BJ (cell line): ENCODE data around the gene TTBK1. TPM values are rescaled to one million over a fixed set of nuclear protein-coding genes. Genes with fewer than 3 reads are reported as not detected.

Experiments
- CTCF ChIA-PET: fragments of 350-600 bp; formaldehyde crosslinking; extraction: SDS; loops from one replicate; lab custom pipeline; 2021; ENCODE audit warnings: antibody characterized with exemption, inconsistent platforms; lab: Yijun Ruan, JAX
- POLR2A ChIA-PET: fragments of 300-600 bp; sonication (Branson Sonifier 250); formaldehyde crosslinking; extraction: SDS; loops from one replicate; lab custom pipeline; 2021; ENCODE audit warnings: antibody characterized with exemption; lab: Charles Lee
- DNase-seq: peaks from one replicate; pipeline ENCODE4 v3.0.0-alpha.2; 2011; ENCODE audit warnings: low read depth
- H3K27me3 ChIP-seq: 2 replicates; pipeline ENCODE4 v1.6.0; 2011; ENCODE audit warnings: low read length; ENCODE audit not compliant: control insufficient read depth, insufficient read depth
- H3K36me3 ChIP-seq: 2 replicates; pipeline ENCODE4 v1.5.1; 2011; ENCODE audit warnings: low read length; ENCODE audit not compliant: control insufficient read depth, insufficient read depth
- H3K4me3 ChIP-seq: 2 replicates; pipeline ENCODE4 v1.5.1; 2011; ENCODE audit warnings: low read depth, mild to moderate bottlenecking, control low read depth, low read length
- polyA plus RNA-seq: library from polyadenylated mRNA; depleted of rRNA; stranded (reverse); fragments of >200 nt; gene quantifications from 2 replicates; pipeline ENCODE4 v1.2.3, GENCODE V29; 2011
- TF ChIP-seq, protein P1 (sequence below): IDR thresholded peaks from 2 replicates; pipeline ENCODE4 v1.5.1; 2011; ENCODE audit warnings: low read depth, mild to moderate bottlenecking, control low read depth, inconsistent platforms, low read length, moderate library complexity; ENCODE audit not compliant: insufficient read depth

Gene TTBK1
- polyA plus RNA-seq, 1 experiment = not detected

GRCh38 chr6:43310624-43311023 lies 67.3 kb downstream of the TTBK1 start:
- Histone ChIP-seq H3K4me3 (no peak overlapping the region), H3K36me3 (no peaks in the 10 kb centered on the region), H3K27me3 (peaks cover 7% of the 10 kb centered on the region)
- DNase-seq = no peak
- POLR2A ChIA-PET = no interaction called here
- CTCF ChIA-PET = no interaction called here
- TF ChIP-seq, protein P1, sequence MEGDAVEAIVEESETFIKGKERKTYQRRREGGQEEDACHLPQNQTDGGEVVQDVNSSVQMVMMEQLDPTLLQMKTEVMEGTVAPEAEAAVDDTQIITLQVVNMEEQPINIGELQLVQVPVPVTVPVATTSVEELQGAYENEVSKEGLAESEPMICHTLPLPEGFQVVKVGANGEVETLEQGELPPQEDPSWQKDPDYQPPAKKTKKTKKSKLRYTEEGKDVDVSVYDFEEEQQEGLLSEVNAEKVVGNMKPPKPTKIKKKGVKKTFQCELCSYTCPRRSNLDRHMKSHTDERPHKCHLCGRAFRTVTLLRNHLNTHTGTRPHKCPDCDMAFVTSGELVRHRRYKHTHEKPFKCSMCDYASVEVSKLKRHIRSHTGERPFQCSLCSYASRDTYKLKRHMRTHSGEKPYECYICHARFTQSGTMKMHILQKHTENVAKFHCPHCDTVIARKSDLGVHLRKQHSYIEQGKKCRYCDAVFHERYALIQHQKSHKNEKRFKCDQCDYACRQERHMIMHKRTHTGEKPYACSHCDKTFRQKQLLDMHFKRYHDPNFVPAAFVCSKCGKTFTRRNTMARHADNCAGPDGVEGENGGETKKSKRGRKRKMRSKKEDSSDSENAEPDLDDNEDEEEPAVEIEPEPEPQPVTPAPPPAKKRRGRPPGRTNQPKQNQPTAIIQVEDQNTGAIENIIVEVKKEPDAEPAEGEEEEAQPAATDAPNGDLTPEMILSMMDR = no peak

DNA sequence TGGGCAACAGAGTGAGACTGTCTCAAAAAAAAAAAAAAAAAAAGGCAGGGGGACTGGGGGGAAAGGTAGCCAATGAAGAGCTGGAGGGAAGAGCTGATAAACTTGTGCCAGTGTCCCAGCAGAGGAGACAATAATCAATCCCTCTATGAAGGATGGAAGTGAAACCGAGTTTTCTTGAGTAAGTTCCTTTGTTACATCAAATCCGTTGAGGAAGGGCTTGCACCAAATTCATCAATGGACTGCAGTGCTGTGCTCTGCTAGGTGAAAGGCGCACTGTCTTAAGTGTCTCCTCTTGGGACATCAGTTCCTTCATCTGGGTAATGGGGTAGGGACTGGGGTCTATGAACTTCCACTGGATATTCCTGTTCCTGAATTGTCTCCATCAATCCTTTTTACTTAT lies 68.4 kb downstream of the TTBK1 start:
- Histone ChIP-seq H3K27me3 (peaks cover 7% of the 10 kb centered on the region), H3K4me3 (no peak overlapping the region), H3K36me3 (no peaks in the 10 kb centered on the region)
- POLR2A ChIA-PET = no interaction called here
- CTCF ChIA-PET = no interaction called here
- TF ChIP-seq, protein P1 = no peak
- DNase-seq = no peak

DNA sequence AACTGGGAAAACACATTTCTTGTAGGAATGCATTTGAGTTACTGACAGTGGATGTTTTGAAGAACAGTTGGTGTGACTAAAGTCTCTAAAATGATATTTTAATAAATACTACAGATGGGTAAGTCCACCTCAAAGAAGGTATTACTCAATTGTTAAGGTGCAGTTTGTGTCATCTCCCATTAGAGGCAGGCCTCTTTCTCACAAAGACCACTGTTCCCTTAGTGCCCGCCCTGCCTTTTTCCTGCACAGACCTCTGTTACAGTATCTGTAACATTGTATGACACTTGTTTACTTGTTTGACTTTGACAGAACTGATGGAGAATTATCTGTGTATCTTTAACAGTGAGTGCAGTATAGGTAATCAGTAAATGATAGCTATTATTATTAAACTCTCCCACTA lies 70.5 kb downstream of the TTBK1 start:
- ChIA-PET CTCF (interaction anchor here (0.6 to 2.2 kb wide), 5 partner anchors 16 to 193 kb away, joined by 3 to 7 read pairs (median 4); partner anchors contain the start of gene SLC22A7), POLR2A (no interaction called here)
- TF ChIP-seq, protein P1 = no peak
- no peak overlapping the region for H3K4me3 ChIP-seq
- peaks cover 4% of the 10 kb centered on the region; the same call in 1 of the 2 replicates for H3K27me3 ChIP-seq
- H3K36me3 ChIP-seq = no peaks in the 10 kb centered on the region
- DNase-seq = no peak

DNA sequence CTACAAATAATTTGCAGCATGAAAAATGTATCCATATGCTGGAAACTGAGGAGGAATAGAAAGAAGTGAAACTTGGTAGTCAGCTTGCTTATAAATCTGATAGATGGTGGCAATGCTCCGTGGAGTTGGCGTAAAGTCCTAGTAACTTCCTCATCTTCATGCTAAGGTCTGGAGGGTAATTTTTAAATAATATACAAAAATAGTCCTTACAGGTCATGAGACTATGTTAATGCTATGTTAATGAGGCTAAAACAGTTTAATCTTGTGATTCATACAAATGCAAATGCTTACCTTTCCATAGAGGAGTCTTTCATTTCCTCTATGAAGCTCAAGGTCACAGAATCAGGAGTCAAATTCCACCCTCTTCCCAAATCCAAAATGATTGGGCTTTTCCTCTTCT lies 74.7 kb downstream of the TTBK1 start:
- no peak for DNase-seq
- TF ChIP-seq, protein P1 = no peak
- Histone ChIP-seq H3K4me3 (no peak overlapping the region), H3K27me3 (no peaks in the 10 kb centered on the region; the same call in 1 of the 2 replicates), H3K36me3 (no peaks in the 10 kb centered on the region)
- CTCF ChIA-PET = interaction anchor here (0.6 to 1.7 kb wide), 2 partner anchors 10 to 18 kb away, joined by 3 to 7 read pairs; partner anchors contain the start of gene CRIP3
- POLR2A ChIA-PET = no interaction called here

DNA sequence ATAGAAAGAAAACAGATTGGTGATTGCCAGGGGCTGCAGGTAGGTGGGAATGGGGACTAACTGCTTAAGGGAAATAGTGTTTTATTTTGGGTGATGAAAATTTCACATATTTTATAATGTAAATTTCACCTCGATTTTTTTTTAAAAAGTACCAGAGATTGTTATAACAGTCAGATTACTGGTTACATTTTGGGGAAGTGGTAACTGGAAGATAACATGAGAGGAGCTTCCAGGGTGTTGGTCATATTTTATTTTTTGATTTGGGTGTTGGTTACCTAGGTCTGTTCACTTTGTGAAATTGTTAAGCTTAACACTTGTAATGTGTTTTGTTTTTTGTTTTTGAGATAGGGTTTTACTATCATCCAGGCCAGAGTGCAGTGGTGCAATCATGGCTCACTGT lies 82.6 kb downstream of the TTBK1 start:
- H3K4me3 ChIP-seq = no peak overlapping the region
- no peaks in the 10 kb centered on the region; the same call in 1 of the 2 replicates for H3K27me3 ChIP-seq
- no peaks in the 10 kb centered on the region for H3K36me3 ChIP-seq
- TF ChIP-seq, protein P1 = no peak
- POLR2A ChIA-PET = no interaction called here
- DNase-seq = no peak
- CTCF ChIA-PET = interaction anchor here (0.6 to 1.5 kb wide), 2 partner anchors 9 to 280 kb away, joined by 3 to 7 read pairs; no protein-coding TSS in a partner anchor
